GM10266 (cell line): Measurements from ENCODE around the gene DMBX1.

ENCODE experiments used
- DNase-seq: peaks from one replicate; pipeline ENCODE4 v3.0.0; 2012; ENCODE audit errors: extremely low spot score
- TF ChIP-seq, protein P1 (sequence below): IDR thresholded peaks from 2 replicates; pipeline ENCODE4 v1.5.1; 2012; ENCODE audit warnings: mild to moderate bottlenecking, low read depth; ENCODE audit not compliant: control insufficient read depth, insufficient read depth; ENCODE audit errors: missing control alignments

DMBX1 gene

DNA sequence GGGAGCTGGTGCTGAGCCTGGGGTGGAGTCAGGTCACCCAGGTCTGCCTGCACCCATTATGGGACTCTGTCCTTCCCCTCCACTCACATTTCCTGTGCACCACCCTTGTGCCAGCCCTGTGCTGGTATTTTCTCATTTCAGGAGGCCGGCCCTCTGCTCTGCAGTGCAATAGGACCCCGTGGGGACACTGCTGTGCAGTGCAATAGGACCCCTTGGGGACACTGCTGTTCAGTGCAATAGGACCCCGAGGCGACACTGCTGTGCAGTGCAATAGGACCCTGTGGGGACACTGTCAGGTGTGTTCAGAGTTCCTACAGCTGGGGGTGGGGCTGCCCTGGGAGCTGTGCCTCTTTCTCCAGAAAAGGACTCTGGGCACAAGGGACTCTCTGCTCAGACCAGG, 36.2 kb upstream of the DMBX1 start:
- DNase-seq, result no peak
- TF ChIP-seq, protein P1, sequence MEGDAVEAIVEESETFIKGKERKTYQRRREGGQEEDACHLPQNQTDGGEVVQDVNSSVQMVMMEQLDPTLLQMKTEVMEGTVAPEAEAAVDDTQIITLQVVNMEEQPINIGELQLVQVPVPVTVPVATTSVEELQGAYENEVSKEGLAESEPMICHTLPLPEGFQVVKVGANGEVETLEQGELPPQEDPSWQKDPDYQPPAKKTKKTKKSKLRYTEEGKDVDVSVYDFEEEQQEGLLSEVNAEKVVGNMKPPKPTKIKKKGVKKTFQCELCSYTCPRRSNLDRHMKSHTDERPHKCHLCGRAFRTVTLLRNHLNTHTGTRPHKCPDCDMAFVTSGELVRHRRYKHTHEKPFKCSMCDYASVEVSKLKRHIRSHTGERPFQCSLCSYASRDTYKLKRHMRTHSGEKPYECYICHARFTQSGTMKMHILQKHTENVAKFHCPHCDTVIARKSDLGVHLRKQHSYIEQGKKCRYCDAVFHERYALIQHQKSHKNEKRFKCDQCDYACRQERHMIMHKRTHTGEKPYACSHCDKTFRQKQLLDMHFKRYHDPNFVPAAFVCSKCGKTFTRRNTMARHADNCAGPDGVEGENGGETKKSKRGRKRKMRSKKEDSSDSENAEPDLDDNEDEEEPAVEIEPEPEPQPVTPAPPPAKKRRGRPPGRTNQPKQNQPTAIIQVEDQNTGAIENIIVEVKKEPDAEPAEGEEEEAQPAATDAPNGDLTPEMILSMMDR, result no peak

DNA sequence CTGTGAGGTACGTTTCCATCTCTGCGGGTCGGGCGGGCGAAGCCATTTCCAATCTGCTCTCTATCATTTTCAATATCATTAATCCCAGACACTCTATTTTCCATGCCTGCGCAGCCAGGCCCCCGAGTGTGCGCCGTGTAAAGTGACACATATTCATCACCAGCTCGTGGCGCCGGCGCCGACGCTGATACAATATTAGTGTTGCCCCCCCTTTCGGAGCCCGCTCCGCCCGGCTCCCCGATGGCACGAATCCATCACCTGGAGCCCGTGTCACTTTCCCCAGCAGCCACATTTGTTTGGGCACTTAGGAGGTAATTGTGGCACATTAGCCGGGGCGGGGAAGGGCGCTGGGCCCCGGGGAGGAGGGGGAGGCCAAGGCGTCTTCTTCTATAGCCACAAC, 33.7 kb upstream of the DMBX1 start:
- DNase-seq, result no peak
- TF ChIP-seq, protein P1, result no peak

DNA sequence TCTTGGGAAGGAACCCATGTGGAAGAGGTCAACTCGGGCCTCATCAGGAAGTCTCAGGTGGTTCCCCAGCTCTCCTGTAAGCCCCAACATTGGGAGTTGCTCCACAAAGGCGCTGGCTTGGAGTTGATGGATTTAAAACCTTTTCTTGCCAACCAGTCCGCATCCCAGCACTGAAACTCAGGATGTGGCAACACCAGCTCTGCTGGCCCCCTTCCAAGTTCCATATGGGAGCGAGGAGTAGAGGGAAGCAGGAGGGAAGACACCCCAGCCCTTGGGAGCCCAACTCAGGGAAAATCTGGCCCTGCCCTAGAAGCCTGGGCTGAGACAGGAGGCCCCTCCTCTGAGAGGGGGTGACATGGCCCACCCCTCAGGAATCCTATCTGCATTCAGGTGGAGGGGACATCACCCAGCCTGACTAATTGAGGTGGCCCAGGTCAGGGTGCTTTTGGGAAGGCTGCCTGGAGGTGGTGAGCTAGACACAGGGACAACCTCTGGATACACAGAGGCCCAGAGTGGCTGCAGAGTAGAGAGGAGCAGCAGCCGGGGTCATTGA, 33.1 kb upstream of the DMBX1 start:
- TF ChIP-seq, protein P1, result no peak
- no peak for DNase-seq

DNA sequence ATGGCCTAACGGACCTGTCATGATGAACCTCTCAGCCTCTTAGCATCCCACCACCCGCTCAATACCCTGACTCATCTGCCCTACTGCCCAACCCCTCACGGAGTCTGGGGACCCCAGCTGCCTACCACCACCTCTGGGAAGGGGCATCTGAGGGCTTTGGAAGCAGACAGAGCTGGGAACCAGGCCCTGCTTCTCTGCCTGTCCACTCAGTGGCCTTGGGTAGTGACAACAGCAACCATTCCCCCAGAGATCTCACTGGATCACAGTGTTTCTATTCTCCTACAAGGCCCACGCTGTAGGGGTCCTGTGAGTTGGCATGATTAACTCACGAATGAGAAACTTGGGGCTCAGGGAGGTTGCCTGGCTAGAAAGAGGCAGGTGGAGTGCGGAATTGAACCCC, 32.5 kb upstream of the DMBX1 start:
- TF ChIP-seq, protein P1, result no peak
- DNase-seq, result no peak

DNA sequence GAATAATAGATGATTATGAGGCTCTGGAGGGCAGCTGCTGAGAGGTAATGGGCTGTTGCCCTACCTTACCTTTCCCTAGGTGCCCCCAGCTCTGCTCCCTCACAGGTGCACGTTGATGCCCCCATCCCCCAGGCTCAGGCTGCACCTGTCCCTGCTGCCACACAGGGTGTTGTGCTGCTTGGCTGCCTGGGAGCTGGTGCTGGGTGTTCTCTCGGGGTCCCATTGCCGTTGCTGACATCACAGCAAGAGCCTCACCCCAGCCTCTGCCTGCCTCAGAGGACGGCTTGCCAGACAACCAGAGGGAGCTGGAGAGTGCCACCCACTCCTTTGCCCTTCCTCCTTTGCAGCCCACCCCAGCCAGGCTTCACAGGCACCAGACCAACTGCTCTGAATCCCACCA, 31.4 kb upstream of the DMBX1 start:
- TF ChIP-seq, protein P1, result no peak
- DNase-seq, result no peak

DNA sequence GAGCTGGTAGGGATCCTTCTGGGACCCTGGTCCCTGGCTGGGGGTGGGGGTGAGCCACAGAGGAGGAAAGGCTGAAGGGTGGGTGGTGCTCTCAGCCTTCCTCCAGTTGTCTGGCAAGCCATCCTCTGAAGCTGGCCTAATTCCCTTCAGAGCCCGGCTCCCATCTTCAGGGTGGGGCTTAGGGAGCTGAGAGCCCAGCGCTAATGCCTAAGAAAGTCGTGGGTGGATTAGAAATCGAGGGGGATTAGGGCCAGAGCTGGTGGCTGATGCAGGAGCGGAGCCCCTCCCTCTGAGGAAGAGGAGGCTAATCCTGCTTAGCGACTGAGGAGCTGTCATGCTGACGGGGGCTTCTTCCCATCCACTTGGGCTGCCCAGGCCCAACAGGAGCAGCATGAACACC, 30.8 kb upstream of the DMBX1 start:
- TF ChIP-seq, protein P1, result no peak
- DNase-seq, result no peak

DNA sequence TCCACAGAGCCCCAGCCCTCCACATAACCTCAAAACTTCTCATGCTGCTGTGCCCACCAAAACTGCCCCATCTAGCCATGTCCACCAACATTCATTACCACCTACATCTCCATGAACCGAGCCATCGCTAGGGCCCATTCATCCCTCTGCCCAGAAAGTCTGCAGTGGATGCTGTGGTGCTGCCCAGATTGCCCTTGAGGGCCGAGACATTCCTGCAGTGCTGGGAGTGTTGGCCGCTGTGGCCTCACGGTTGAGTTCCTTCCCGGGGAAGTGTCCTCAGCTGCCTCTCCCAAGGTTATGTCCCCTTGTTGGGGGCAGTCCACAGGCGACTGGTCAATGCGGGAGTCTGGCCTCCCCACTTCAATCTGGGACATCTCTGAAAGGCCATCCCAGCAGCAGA, 30.3 kb upstream of the DMBX1 start:
- no peak for DNase-seq
- TF ChIP-seq, protein P1, result no peak
